SKM-1 (cell line): ENCODE results near the gene GARIN5A.
A peak's percentile ranks its signal among the peaks of the same experiment; 100 is the strongest.
"Not testable (repeated sequence)": the region's sequence is repeated elsewhere in the genome, so short reads cannot be mapped to it uniquely, and the experiment has no call there.

Experiments
- DNase-seq: peaks from one replicate; lab custom pipeline; 2025; ENCODE audit not compliant: unreplicated experiment; lab: John Stamatoyannopoulos, UW

The GARIN5A gene

GRCh38 chr19:50465986-50466705 lies 10.5 kb downstream of the GARIN5A start:
- DNase-seq: no peak

GRCh38 chr19:50465000-50465399 lies 11.6 kb downstream of the GARIN5A start:
- no peak for DNase-seq

GRCh38 chr19:50464348-50464747 lies 12.3 kb downstream of the GARIN5A start:
- no peak for DNase-seq

- DNase-seq: no peak
These were observed 13.7 kb downstream of the GARIN5A start for GRCh38 chr19:50462970-50463369.

- DNase-seq: peak; percentile 11
These were observed 15.4 kb downstream of the GARIN5A start for GRCh38 chr19:50461066-50461875.

- no peak for DNase-seq
These were observed 16.4 kb downstream of the GARIN5A start for GRCh38 chr19:50460161-50460765.

GRCh38 chr19:50459638-50460037 lies 17.0 kb downstream of the GARIN5A start:
- no peak for DNase-seq

- DNase-seq: no peak
These were observed 17.6 kb downstream of the GARIN5A start for GRCh38 chr19:50459067-50459456.

GRCh38 chr19:50458396-50459066 lies 18.1 kb downstream of the GARIN5A start:
- DNase-seq: no peak

- no peak for DNase-seq
These were observed 19.3 kb downstream of the GARIN5A start for GRCh38 chr19:50457300-50457699.

GRCh38 chr19:50455992-50456391 lies 20.7 kb downstream of the GARIN5A start:
- DNase-seq: no peak

GRCh38 chr19:50453243-50453642 lies 23.4 kb downstream of the GARIN5A start:
- DNase-seq: no peak

- no peak for DNase-seq
These were observed 25.5 kb downstream of the GARIN5A start for GRCh38 chr19:50451223-50451534.

GRCh38 chr19:50450369-50451222 lies 26.1 kb downstream of the GARIN5A start:
- no peak for DNase-seq

- DNase-seq: no peak
These were observed 27.3 kb downstream of the GARIN5A start for GRCh38 chr19:50449236-50449899.

GRCh38 chr19:50447750-50448149 lies 28.9 kb downstream of the GARIN5A start:
- no peak for DNase-seq

GRCh38 chr19:50447053-50447452 lies 29.6 kb downstream of the GARIN5A start:
- no peak for DNase-seq

- DNase-seq: no peak
These were observed 32.6 kb downstream of the GARIN5A start for GRCh38 chr19:50444059-50444458.

- DNase-seq: not testable (repeated sequence)
These were observed 37.5 kb downstream of the GARIN5A start for GRCh38 chr19:50439130-50439529.

- DNase-seq: no peak
These were observed 38.7 kb downstream of the GARIN5A start for GRCh38 chr19:50437862-50438449.
